Measurements from ENCODE around the gene PDE4D.

DNA sequence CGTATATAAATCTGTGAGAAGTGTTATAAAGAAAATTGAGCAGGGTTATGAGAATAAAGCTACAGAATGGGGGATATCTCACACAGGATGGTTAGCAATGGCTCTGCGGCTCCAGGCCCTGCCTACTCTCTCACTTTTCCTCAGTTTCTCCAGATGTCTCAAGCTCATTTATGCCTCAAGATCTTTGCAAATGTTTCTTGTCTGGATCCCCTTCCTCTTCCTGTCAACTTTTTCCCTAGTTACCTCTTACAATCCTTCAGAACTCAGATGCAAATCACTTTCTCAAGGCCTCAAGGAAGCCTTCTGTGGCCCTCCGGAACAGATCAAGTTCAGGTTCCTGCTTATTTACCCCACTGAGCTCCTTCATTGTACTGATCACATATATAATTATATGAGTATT is 924.3 kb downstream of the PDE4D start:
- no peak for TF ChIP-seq CREB5 (CRISPR knock-in tag; IDR thresholded peaks at IDR 0.05; ENCODE audit: low read depth)
- TF ChIP-seq GLIS3 (CRISPR knock-in tag; IDR thresholded peaks at IDR 0.05) = no peak
- no peak for TF ChIP-seq BACH2 (CRISPR knock-in tag; IDR thresholded peaks at IDR 0.05; ENCODE audit: borderline replicate concordance)
- TF ChIP-seq, protein P1, sequence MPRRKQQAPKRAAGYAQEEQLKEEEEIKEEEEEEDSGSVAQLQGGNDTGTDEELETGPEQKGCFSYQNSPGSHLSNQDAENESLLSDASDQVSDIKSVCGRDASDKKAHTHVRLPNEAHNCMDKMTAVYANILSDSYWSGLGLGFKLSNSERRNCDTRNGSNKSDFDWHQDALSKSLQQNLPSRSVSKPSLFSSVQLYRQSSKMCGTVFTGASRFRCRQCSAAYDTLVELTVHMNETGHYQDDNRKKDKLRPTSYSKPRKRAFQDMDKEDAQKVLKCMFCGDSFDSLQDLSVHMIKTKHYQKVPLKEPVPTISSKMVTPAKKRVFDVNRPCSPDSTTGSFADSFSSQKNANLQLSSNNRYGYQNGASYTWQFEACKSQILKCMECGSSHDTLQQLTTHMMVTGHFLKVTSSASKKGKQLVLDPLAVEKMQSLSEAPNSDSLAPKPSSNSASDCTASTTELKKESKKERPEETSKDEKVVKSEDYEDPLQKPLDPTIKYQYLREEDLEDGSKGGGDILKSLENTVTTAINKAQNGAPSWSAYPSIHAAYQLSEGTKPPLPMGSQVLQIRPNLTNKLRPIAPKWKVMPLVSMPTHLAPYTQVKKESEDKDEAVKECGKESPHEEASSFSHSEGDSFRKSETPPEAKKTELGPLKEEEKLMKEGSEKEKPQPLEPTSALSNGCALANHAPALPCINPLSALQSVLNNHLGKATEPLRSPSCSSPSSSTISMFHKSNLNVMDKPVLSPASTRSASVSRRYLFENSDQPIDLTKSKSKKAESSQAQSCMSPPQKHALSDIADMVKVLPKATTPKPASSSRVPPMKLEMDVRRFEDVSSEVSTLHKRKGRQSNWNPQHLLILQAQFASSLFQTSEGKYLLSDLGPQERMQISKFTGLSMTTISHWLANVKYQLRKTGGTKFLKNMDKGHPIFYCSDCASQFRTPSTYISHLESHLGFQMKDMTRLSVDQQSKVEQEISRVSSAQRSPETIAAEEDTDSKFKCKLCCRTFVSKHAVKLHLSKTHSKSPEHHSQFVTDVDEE (CRISPR knock-in tag; IDR thresholded peaks at IDR 0.05) = no peak
- TF ChIP-seq PPARA (CRISPR knock-in tag; IDR thresholded peaks at IDR 0.05; ENCODE audit: borderline replicate concordance) = no peak
- no peak for TF ChIP-seq ZNF8 (CRISPR knock-in tag; IDR thresholded peaks at IDR 0.05)
- TF ChIP-seq ZFP30 (CRISPR knock-in tag; IDR thresholded peaks at IDR 0.05) = no peak
- no peak for TF ChIP-seq ARNTL (CRISPR knock-in tag; IDR thresholded peaks at IDR 0.05; ENCODE audit: borderline replicate concordance, low read depth)

Measured in SK-N-SH treated with all-trans-retinoic acid at 6 μM for 48 hours (cell line).